ENCODE data around the gene HOMER1. TPM values are rescaled to one million over a fixed set of nuclear protein-coding genes. Genes with fewer than 3 reads are reported as not detected.

HOMER1 gene
- polyA plus RNA-seq, 3 donors, result 0.03 to 0.62 (median 0.04) TPM

- Histone ChIP-seq H3K27me3 (ENCODE audit: control insufficient read depth in 2 of 2, insufficient read depth in 2 of 2, low read length in 2 of 2) (no peaks in the 10 kb centered on the region), H3K4me2 (replicated peaks; ENCODE audit: extremely low read depth, low read length, poor library complexity, severe bottlenecking) (no peak overlapping the region), H3K9me3 (replicated peaks in 1 of 2; ENCODE audit: control insufficient read depth in 1 of 2, insufficient read depth in 1 of 2, low read length in 2 of 2) (no peaks in the 10 kb centered on the region), H3K4me3 (replicated peaks in 1 of 3; ENCODE audit: low read depth in 2 of 3, low read length in 3 of 3) (no peak overlapping the region), H2AFZ (ENCODE audit: insufficient read depth, low read depth, low read length, poor library complexity, severe bottlenecking) (no peak overlapping the region), H3K9ac (ENCODE audit: insufficient read depth, low read length, poor library complexity, severe bottlenecking) (no peak overlapping the region), H4K20me1 (ENCODE audit: insufficient read depth, low read length) (no peaks in the 10 kb centered on the region), H3K36me3 (replicated peaks in 1 of 2; ENCODE audit: control insufficient read depth in 1 of 2, insufficient read depth in 2 of 2, low read length in 2 of 2) (no peaks in the 10 kb centered on the region), H3K79me2 (ENCODE audit: insufficient read depth, low read length) (no peaks in the 10 kb centered on the region), H3K4me1 (ENCODE audit: control insufficient read depth in 1 of 2, insufficient read depth in 2 of 2, low read length in 2 of 2) (no peaks in the 10 kb centered on the region), H3K27ac (ENCODE audit: low read depth in 1 of 2, low read length in 2 of 2) (no peak overlapping the region)
- H3K9me3 Mint-ChIP-seq, result no peaks in the 10 kb centered on the region
- no peak for DNase-seq
- no peaks in the 10 kb centered on the region for H3K36me3 Mint-ChIP-seq
- WGBS (ENCODE audit: insufficient coverage), result 83% methylated on average over 1 of the region's 1 CpG
- H3K27ac Mint-ChIP-seq, result no peak overlapping the region
- H3K4me1 Mint-ChIP-seq, result no peaks in the 10 kb centered on the region
- intact Hi-C loops (cut with micrococcal nuclease), result no loop called here
- no peak overlapping the region for H3K4me3 Mint-ChIP-seq
- H3K27me3 Mint-ChIP-seq (ENCODE audit: low read depth in 3 of 3), result peaks cover 0 to 2% (median 0%) of the 10 kb centered on the region in 3 donors
- TF ChIP-seq, protein P1, sequence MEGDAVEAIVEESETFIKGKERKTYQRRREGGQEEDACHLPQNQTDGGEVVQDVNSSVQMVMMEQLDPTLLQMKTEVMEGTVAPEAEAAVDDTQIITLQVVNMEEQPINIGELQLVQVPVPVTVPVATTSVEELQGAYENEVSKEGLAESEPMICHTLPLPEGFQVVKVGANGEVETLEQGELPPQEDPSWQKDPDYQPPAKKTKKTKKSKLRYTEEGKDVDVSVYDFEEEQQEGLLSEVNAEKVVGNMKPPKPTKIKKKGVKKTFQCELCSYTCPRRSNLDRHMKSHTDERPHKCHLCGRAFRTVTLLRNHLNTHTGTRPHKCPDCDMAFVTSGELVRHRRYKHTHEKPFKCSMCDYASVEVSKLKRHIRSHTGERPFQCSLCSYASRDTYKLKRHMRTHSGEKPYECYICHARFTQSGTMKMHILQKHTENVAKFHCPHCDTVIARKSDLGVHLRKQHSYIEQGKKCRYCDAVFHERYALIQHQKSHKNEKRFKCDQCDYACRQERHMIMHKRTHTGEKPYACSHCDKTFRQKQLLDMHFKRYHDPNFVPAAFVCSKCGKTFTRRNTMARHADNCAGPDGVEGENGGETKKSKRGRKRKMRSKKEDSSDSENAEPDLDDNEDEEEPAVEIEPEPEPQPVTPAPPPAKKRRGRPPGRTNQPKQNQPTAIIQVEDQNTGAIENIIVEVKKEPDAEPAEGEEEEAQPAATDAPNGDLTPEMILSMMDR (IDR thresholded peaks at IDR 0.05), result no peak
Observed at GRCh38 chr5:79471556-79471955, 42.4 kb downstream of the HOMER1 start.

DNA sequence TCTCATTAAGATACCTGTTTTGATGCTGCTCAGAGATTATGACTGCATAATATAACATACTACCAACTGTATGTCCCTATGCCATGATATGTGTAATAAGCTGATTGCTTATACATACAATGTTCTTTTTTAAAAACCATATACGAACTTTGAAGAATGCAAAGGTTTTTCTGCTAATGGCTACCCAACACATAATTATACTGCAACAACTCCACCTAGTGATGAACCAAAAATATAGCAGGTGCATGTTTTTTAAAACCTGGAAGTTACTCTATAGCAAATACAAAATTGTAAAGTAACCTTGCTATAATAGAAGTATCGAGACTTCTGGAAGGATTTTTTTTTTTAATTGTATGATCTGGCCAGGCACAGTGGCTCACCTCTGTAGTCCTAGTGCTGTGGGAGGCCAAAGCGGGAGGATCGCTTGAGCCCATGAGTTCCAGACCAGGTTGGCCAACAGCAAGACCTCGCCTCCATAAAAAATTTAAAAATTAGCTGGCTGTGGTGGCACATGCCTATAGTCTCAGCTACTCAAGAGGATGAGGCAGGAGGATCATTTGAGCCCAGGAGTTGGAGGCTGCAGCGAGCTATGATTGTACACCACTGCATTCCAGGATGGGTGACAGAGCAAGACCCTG is 49.1 kb downstream of the HOMER1 start:
- H3K9me3 Mint-ChIP-seq, result no peaks in the 10 kb centered on the region
- intact Hi-C loops (cut with micrococcal nuclease), result loop anchor here in 1 of 2 donors (10.0 kb wide), 1 partner anchor 440 kb away; no protein-coding TSS in a partner anchor
- H3K27ac Mint-ChIP-seq, result no peak overlapping the region
- no peak overlapping the region for H3K4me3 ChIP-seq (replicated peaks in 1 of 3; ENCODE audit: low read depth in 2 of 3, low read length in 3 of 3)
- H2AFZ ChIP-seq (ENCODE audit: insufficient read depth, low read depth, low read length, poor library complexity, severe bottlenecking), result no peak overlapping the region
- H3K9ac ChIP-seq (ENCODE audit: insufficient read depth, low read length, poor library complexity, severe bottlenecking), result no peak overlapping the region
- H3K4me1 ChIP-seq (ENCODE audit: control insufficient read depth in 1 of 2, insufficient read depth in 2 of 2, low read length in 2 of 2), result no peaks in the 10 kb centered on the region
- no peak overlapping the region for H3K27ac ChIP-seq (ENCODE audit: low read depth in 1 of 2, low read length in 2 of 2)
- peaks cover 3% of the 10 kb centered on the region for H3K4me1 Mint-ChIP-seq
- H3K4me2 ChIP-seq (replicated peaks; ENCODE audit: extremely low read depth, low read length, poor library complexity, severe bottlenecking), result no peak overlapping the region
- 81% methylated on average over 4 of the region's 6 CpGs for WGBS (ENCODE audit: insufficient coverage)
- no peaks in the 10 kb centered on the region for H3K9me3 ChIP-seq (replicated peaks in 1 of 2; ENCODE audit: control insufficient read depth in 1 of 2, insufficient read depth in 1 of 2, low read length in 2 of 2)
- no peaks in the 10 kb centered on the region for H4K20me1 ChIP-seq (ENCODE audit: insufficient read depth, low read length)
- H3K36me3 Mint-ChIP-seq, result no peaks in the 10 kb centered on the region
- no peak overlapping the region for H3K4me3 Mint-ChIP-seq
- DNase-seq, result no peak
- no peaks in the 10 kb centered on the region for H3K27me3 ChIP-seq (ENCODE audit: control insufficient read depth in 2 of 2, insufficient read depth in 2 of 2, low read length in 2 of 2)
- peaks cover 0 to 8% (median 2%) of the 10 kb centered on the region in 3 donors for H3K27me3 Mint-ChIP-seq (ENCODE audit: low read depth in 3 of 3)
- no peaks in the 10 kb centered on the region for H3K36me3 ChIP-seq (replicated peaks in 1 of 2; ENCODE audit: control insufficient read depth in 1 of 2, insufficient read depth in 2 of 2, low read length in 2 of 2)
- H3K79me2 ChIP-seq (ENCODE audit: insufficient read depth, low read length), result no peaks in the 10 kb centered on the region
- TF ChIP-seq, protein P1 (IDR thresholded peaks at IDR 0.05), result peak; percentile 48

Measured in CD14-positive monocyte (primary cell).